Sigmoid colon (tissue), 4 donors: ENCODE data around the gene RUNX2.

Experiments used
- CTCF ChIP-seq, 4 experiments: fragments of 450-650 bp in 3 of 4; fragments of 200-600 bp in 1 of 4; IDR thresholded peaks; one replicate each; pipeline ENCODE4 v1.5.1; 2016 to 2019; ENCODE audit warnings: antibody characterized with exemption in 4 of 4, mild to moderate bottlenecking in 3 of 4, moderate library complexity in 2 of 4
- POLR2A ChIP-seq, 2 donors: fragments of 450-650 bp; IDR thresholded peaks; one replicate each; pipeline ENCODE4 v1.6.1; 2016; ENCODE audit warnings: antibody characterized with exemption in 2 of 2, mild to moderate bottlenecking in 2 of 2, moderate library complexity in 2 of 2
- POLR2AphosphoS5 ChIP-seq, 4 donors: sonication (generic); formaldehyde crosslinking; IDR thresholded peaks; one replicate each; pipeline ENCODE4 v1.6.1; 2017; ENCODE audit warnings: antibody characterized with exemption in 4 of 4

- TF ChIP-seq POLR2A (IDR thresholded peaks at IDR 0.05): no peak
- TF ChIP-seq CTCF (IDR thresholded peaks at IDR 0.05): no peak
- TF ChIP-seq POLR2AphosphoS5 (IDR thresholded peaks at IDR 0.05): no peak
These were observed 259.3 kb downstream of the RUNX2 start for GRCh38 chr6:45587229-45588060.
